H9 (cell line): Measurements from ENCODE around the gene COX8A. TPM values are rescaled to one million over a fixed set of nuclear protein-coding genes. Genes with fewer than 3 reads are reported as not detected.
A peak's percentile ranks its signal among the peaks of the same experiment; 100 is the strongest.

ENCODE experiments used
- DNase-seq: peaks from one replicate; pipeline ENCODE4 v3.0.0-alpha.2; 2017
- H2AFZ ChIP-seq: one replicate; pipeline ENCODE4 v1.6.1; 2013; ENCODE audit warnings: mild to moderate bottlenecking, low read length, control low read depth, moderate library complexity
- H2AK5ac ChIP-seq: 2 replicates; pipeline ENCODE4 v1.6.1; 2013; ENCODE audit warnings: low read length, control low read depth, mixed read lengths; ENCODE audit not compliant: insufficient read length
- H2BK120ac ChIP-seq: one replicate; pipeline ENCODE4 v1.6.1; 2013; ENCODE audit warnings: low read depth, mild to moderate bottlenecking, low read length, control low read depth, inconsistent platforms; ENCODE audit not compliant: poor library complexity, severe bottlenecking
- H2BK12ac ChIP-seq: 2 replicates; pipeline ENCODE4 v1.6.1; 2013; ENCODE audit warnings: low read length, control low read depth, mixed read lengths, low read depth; ENCODE audit not compliant: insufficient read length
- H2BK15ac ChIP-seq: 2 replicates; pipeline ENCODE4 v1.6.1; 2013; ENCODE audit warnings: low read depth, low read length, control low read depth
- H2BK20ac ChIP-seq: one replicate; pipeline ENCODE4 v1.6.1; 2013; ENCODE audit warnings: low read depth, mild to moderate bottlenecking, low read length, control low read depth, inconsistent platforms; ENCODE audit not compliant: poor library complexity, severe bottlenecking
- H2BK5ac ChIP-seq: 2 replicates; pipeline ENCODE4 v1.6.1; 2013; ENCODE audit warnings: low read length, control low read depth, mixed read lengths; ENCODE audit not compliant: insufficient read length
- H3K14ac ChIP-seq: 2 replicates; pipeline ENCODE4 v1.6.1; 2013; ENCODE audit warnings: low read length, control low read depth; ENCODE audit not compliant: insufficient read depth
- H3K18ac ChIP-seq: 2 replicates; pipeline ENCODE4 v1.6.1; 2013; ENCODE audit warnings: low read depth, mild to moderate bottlenecking, mixed read lengths, low read length, control low read depth; ENCODE audit not compliant: insufficient read length
- H3K23ac ChIP-seq: 2 replicates; pipeline ENCODE4 v1.6.1; 2013; ENCODE audit warnings: low read length, control low read depth, mixed read lengths, low read depth; ENCODE audit not compliant: insufficient read length
- H3K23me2 ChIP-seq: 2 replicates; pipeline ENCODE4 v1.6.1; 2013; ENCODE audit warnings: low read depth, mild to moderate bottlenecking, mixed read lengths, low read length, control low read depth; ENCODE audit not compliant: insufficient read length, poor library complexity, severe bottlenecking
- H3K27ac ChIP-seq: 2 replicates; pipeline ENCODE4 v1.5.1; 2013; ENCODE audit warnings: low read length, control low read depth, mixed read lengths, low read depth; ENCODE audit not compliant: insufficient read length
- H3K27me3 ChIP-seq: 2 replicates; pipeline ENCODE4 v1.6.1; 2013; ENCODE audit warnings: low read length, control low read depth, inconsistent platforms; ENCODE audit not compliant: insufficient read depth
- H3K4ac ChIP-seq: 2 replicates; pipeline ENCODE4 v1.6.1; 2013; ENCODE audit warnings: low read depth, mild to moderate bottlenecking, control low read depth, inconsistent platforms, low read length, moderate library complexity
- H3K4me1 ChIP-seq: 2 replicates; pipeline ENCODE4 v1.6.1; 2013; ENCODE audit warnings: low read length, control low read depth, inconsistent platforms; ENCODE audit not compliant: insufficient read depth
- H3K4me2 ChIP-seq: 2 replicates; pipeline ENCODE4 v1.6.1; 2013; ENCODE audit warnings: low read length, control low read depth, mixed read lengths; ENCODE audit not compliant: insufficient read length, insufficient read depth
- H3K56ac ChIP-seq: 2 replicates; pipeline ENCODE4 v1.6.1; 2013; ENCODE audit warnings: low read depth, mild to moderate bottlenecking, mixed read lengths, low read length, control low read depth; ENCODE audit not compliant: insufficient read length
- H3K79me1 ChIP-seq: 2 replicates; pipeline ENCODE4 v1.6.1; 2013; ENCODE audit warnings: low read depth, mild to moderate bottlenecking, moderate library complexity, low read length, control low read depth, inconsistent platforms; ENCODE audit not compliant: insufficient read depth, poor library complexity, severe bottlenecking
- H3K79me2 ChIP-seq: 2 replicates; pipeline ENCODE4 v1.6.1; 2013; ENCODE audit warnings: low read length, control low read depth, inconsistent platforms; ENCODE audit not compliant: insufficient read depth
- H3K9ac ChIP-seq: 2 replicates; pipeline ENCODE4 v1.6.1; 2013; ENCODE audit warnings: low read length, control low read depth, mixed read lengths; ENCODE audit not compliant: insufficient read length; ENCODE audit errors: extremely low read depth
- H3K9me3 ChIP-seq: one replicate; pipeline ENCODE4 v1.6.1; 2013; ENCODE audit warnings: low read depth, low read length, inconsistent platforms; ENCODE audit not compliant: control insufficient read depth
- H3T11ph ChIP-seq: one replicate; pipeline ENCODE4 v1.6.1; 2013; ENCODE audit warnings: mild to moderate bottlenecking, low read length, control low read depth, inconsistent platforms
- H4K20me1 ChIP-seq: one replicate; pipeline ENCODE4 v1.6.1; 2013; ENCODE audit not compliant: control insufficient read depth, insufficient read length, insufficient read depth
- H4K5ac ChIP-seq: 2 replicates; pipeline ENCODE4 v1.6.1; 2013; ENCODE audit warnings: low read depth, mild to moderate bottlenecking, mixed read lengths, low read length, control low read depth; ENCODE audit not compliant: insufficient read length
- H4K8ac ChIP-seq: replicated peaks from 2 replicates; pipeline ENCODE4 v1.6.1; 2013; ENCODE audit warnings: low read length, control low read depth, mixed read lengths, low read depth; ENCODE audit not compliant: insufficient read length
- H4K91ac ChIP-seq: 2 replicates; pipeline ENCODE4 v1.6.1; 2013; ENCODE audit warnings: low read depth, mild to moderate bottlenecking, moderate library complexity, mixed read lengths, low read length, control low read depth; ENCODE audit not compliant: insufficient read length
- H3K27ac Mint-ChIP-seq, 3 experiments: 2 replicates in 2 of 3; 3 replicates in 1 of 3; pipeline ENCODE4 v1.8.0; 2020 to 2021; ENCODE audit warnings: mixed read lengths in 3 of 3, mild to moderate bottlenecking in 1 of 3, moderate library complexity in 1 of 3
- H3K27me3 Mint-ChIP-seq: 2 replicates; pipeline ENCODE4 v1.8.0; 2021; ENCODE audit warnings: low read depth, mild to moderate bottlenecking, moderate library complexity, mixed read lengths
- H3K36me3 Mint-ChIP-seq, 3 experiments: 2 replicates in 2 of 3; 3 replicates in 1 of 3; pipeline ENCODE4 v1.8.0; 2020 to 2021; ENCODE audit warnings: low read depth in 3 of 3, mixed read lengths in 3 of 3; ENCODE audit not compliant: insufficient read depth in 1 of 3
- H3K4me1 Mint-ChIP-seq, 2 experiments: 2 replicates each; pipeline ENCODE4 v1.8.0; 2020; ENCODE audit warnings: mixed read lengths in 2 of 2
- H3K4me3 Mint-ChIP-seq, 2 experiments: 2 replicates in 1 of 2; 3 replicates in 1 of 2; pipeline ENCODE4 v1.8.0; 2020 to 2021; ENCODE audit warnings: mild to moderate bottlenecking in 2 of 2, mixed read lengths in 2 of 2, moderate library complexity in 1 of 2
- H3K9me3 Mint-ChIP-seq, 2 experiments: 2 replicates in 1 of 2; 3 replicates in 1 of 2; pipeline ENCODE4 v1.8.0; 2020; ENCODE audit warnings: mild to moderate bottlenecking in 2 of 2, mixed read lengths in 2 of 2, moderate library complexity in 1 of 2
- WGBS: extraction: QIAGEN DNeasy Blood & Tissue Kit; methylation state at CpG from one replicate; pipeline ENCODE4 v1.1.7; 2013; ENCODE audit warnings: missing lambda C conversion rate, low lambda C conversion rate, mixed read lengths; ENCODE audit not compliant: insufficient read length; ENCODE audit errors: extremely low coverage; 5-methylcytosine and 5-hydroxymethylcytosine counted together
- total RNA-seq: library from RNA; stranded (reverse); gene quantifications from 2 replicates; pipeline ENCODE4 v1.2.1, GENCODE V29; 2021
- TF ChIP-seq, protein P1 (sequence below): fragments of 200-600 bp; sonication (generic); conservative IDR thresholded peaks from 3 replicates; pipeline ENCODE4 v1.8.0; 2021; ENCODE audit warnings: antibody characterized with exemption, mild to moderate bottlenecking

The COX8A gene
- total RNA-seq, 1 experiment from 2014 or later, result 429 TPM

DNA sequence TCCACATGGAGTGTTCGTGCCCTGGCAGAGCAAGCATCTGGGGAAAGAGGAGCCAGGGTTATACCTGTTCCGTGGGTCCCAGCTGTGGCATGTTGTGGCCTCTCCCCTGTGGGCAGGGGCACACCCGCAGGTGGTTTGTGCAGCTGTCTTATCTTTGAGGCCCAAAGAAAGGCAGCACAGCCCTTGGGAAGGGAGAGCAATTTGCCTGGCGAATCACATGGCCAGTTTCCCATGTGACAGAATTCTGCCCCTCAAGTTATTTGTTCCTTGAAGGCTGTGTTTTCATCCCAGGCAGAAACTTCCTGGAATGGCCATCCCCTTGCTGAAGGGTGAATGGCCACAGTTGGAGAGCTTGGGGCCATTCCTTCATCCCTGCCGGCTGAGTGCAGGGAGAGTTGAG is 16.4 kb upstream of the COX8A start:
- H3K18ac ChIP-seq, result no peak overlapping the region
- H3K27me3 Mint-ChIP-seq, result no peaks in the 10 kb centered on the region
- no peaks in the 10 kb centered on the region for H3K79me2 ChIP-seq
- TF ChIP-seq, protein P1, sequence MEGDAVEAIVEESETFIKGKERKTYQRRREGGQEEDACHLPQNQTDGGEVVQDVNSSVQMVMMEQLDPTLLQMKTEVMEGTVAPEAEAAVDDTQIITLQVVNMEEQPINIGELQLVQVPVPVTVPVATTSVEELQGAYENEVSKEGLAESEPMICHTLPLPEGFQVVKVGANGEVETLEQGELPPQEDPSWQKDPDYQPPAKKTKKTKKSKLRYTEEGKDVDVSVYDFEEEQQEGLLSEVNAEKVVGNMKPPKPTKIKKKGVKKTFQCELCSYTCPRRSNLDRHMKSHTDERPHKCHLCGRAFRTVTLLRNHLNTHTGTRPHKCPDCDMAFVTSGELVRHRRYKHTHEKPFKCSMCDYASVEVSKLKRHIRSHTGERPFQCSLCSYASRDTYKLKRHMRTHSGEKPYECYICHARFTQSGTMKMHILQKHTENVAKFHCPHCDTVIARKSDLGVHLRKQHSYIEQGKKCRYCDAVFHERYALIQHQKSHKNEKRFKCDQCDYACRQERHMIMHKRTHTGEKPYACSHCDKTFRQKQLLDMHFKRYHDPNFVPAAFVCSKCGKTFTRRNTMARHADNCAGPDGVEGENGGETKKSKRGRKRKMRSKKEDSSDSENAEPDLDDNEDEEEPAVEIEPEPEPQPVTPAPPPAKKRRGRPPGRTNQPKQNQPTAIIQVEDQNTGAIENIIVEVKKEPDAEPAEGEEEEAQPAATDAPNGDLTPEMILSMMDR, result no peak
- no peaks in the 10 kb centered on the region for H3K27me3 ChIP-seq
- no peak overlapping the region for H4K91ac ChIP-seq
- H3K36me3 Mint-ChIP-seq, result peaks cover 24 to 36% (median 36%) of the 10 kb centered on the region in 3 experiments
- peak overlapping the region in 2 of 3 experiments; percentile 26 to 28; a peak in 2 of 7 replicates for H3K27ac Mint-ChIP-seq
- no peak overlapping the region for H2BK15ac ChIP-seq
- H4K8ac ChIP-seq, result no peak overlapping the region
- no peaks in the 10 kb centered on the region for H3K23me2 ChIP-seq
- no peaks in the 10 kb centered on the region for H3K9me3 Mint-ChIP-seq
- H3K56ac ChIP-seq, result no peak overlapping the region
- H3K4me2 ChIP-seq, result no peak overlapping the region
- no peaks in the 10 kb centered on the region for H3K9me3 ChIP-seq
- no peak overlapping the region for H2BK120ac ChIP-seq
- DNase-seq, result no peak
- H3K4me3 Mint-ChIP-seq, result no peak overlapping the region
- H4K5ac ChIP-seq, result no peak overlapping the region
- no peak overlapping the region for H2BK12ac ChIP-seq
- H3K14ac ChIP-seq, result no peak overlapping the region
- no peak overlapping the region for H2AFZ ChIP-seq
- H3K9ac ChIP-seq, result no peak overlapping the region
- no peaks in the 10 kb centered on the region for H3K4me1 ChIP-seq
- no peak overlapping the region for H3K23ac ChIP-seq
- H2AK5ac ChIP-seq, result no peak overlapping the region
- H4K20me1 ChIP-seq, result no peaks in the 10 kb centered on the region
- no peaks in the 10 kb centered on the region for H3K79me1 ChIP-seq
- H3K4me1 Mint-ChIP-seq, result peaks cover 5 to 10% of the 10 kb centered on the region in 2 experiments
- WGBS, result no CpG with 5 or more reads among the region's 5 CpGs
- H2BK5ac ChIP-seq, result no peak overlapping the region
- H2BK20ac ChIP-seq, result no peak overlapping the region
- no peak overlapping the region for H3T11ph ChIP-seq
- H3K4ac ChIP-seq, result no peak overlapping the region
- no peak overlapping the region for H3K27ac ChIP-seq
